Liver (tissue), 3 donors: ENCODE measurements around the gene NDUFB11.

Experiments
- EGR1 ChIP-seq, 2 donors: IDR thresholded peaks; 2 replicates each; pipeline ENCODE4 v1.6.1; 2016 to 2018; ENCODE audit warnings: antibody characterized with exemption in 2 of 2, low read depth in 2 of 2
- FOXA1 ChIP-seq: IDR thresholded peaks from 2 replicates; pipeline ENCODE4 v1.6.1; 2016; ENCODE audit warnings: antibody characterized with exemption
- GABPA ChIP-seq, 2 donors: IDR thresholded peaks in 1 of 2; conservative IDR thresholded peaks in 1 of 2; 2 replicates each; pipeline ENCODE4 v1.6.1; 2016; ENCODE audit warnings: antibody characterized with exemption in 2 of 2, mild to moderate bottlenecking in 1 of 2, moderate library complexity in 1 of 2
- NR2F2 ChIP-seq: IDR thresholded peaks from 2 replicates; pipeline ENCODE4 v1.6.1; 2016; ENCODE audit warnings: antibody characterized with exemption
- RAD21 ChIP-seq, 2 donors: IDR thresholded peaks; 2 replicates each; pipeline ENCODE4 v1.6.1; 2016; ENCODE audit warnings: antibody characterized with exemption in 2 of 2, mild to moderate bottlenecking in 2 of 2
- SP1 ChIP-seq: IDR thresholded peaks from 2 replicates; pipeline ENCODE4 v1.6.1; 2018; ENCODE audit warnings: antibody characterized with exemption, mild to moderate bottlenecking
- TAF1 ChIP-seq: conservative IDR thresholded peaks from 2 replicates; pipeline ENCODE4 v1.6.1; 2016; ENCODE audit warnings: antibody characterized with exemption, mild to moderate bottlenecking
- YY1 ChIP-seq: IDR thresholded peaks from 2 replicates; pipeline ENCODE4 v1.6.1; 2016; ENCODE audit warnings: antibody characterized with exemption, mild to moderate bottlenecking
- TF ChIP-seq, protein P1 (sequence below): IDR thresholded peaks from 2 replicates; pipeline ENCODE4 v1.6.1; 2016; ENCODE audit warnings: antibody characterized with exemption
- TF ChIP-seq, protein P2 (sequence below): fragments of 150-350 bp; IDR thresholded peaks from 2 replicates; pipeline ENCODE4 v1.5.1; 2017; ENCODE audit warnings: improper control_type of control experiment, low read depth, low read length; ENCODE audit not compliant: missing input control
- TF ChIP-seq, protein P3 (sequence below): IDR thresholded peaks from 2 replicates; pipeline ENCODE4 v1.6.1; 2016; ENCODE audit warnings: antibody characterized with exemption, mild to moderate bottlenecking
- TF ChIP-seq, protein P4 (sequence below): IDR thresholded peaks from 2 replicates; pipeline ENCODE4 v1.6.1; 2016; ENCODE audit warnings: antibody characterized with exemption
- TF ChIP-seq, protein P5 (sequence below): IDR thresholded peaks from 2 replicates; pipeline ENCODE4 v1.6.1; 2016; ENCODE audit warnings: antibody characterized with exemption
- donor health status: healthy.
- donor health status: healthy.

DNA sequence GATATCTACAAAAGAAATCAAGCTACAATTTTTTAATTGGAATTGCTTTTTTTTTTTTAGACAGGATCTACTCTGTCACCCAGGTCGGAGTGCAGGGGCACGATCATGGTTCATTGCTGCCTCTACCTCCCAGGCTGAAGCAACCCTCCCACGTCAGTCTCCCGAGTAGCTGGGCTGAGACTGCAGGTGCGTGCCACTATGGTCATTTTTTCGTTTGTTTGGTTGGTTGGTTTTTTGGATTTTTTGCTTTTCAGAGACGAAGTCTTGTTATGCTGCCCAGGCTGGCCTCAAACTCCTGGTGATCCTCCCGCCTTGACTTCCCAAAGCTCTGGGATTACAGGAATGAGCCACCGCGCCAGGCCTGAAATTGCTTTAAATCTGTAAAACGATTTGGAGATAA lies 50.6 kb downstream of the NDUFB11 start:
- TF ChIP-seq SP1, result no peak
- TF ChIP-seq, protein P1, sequence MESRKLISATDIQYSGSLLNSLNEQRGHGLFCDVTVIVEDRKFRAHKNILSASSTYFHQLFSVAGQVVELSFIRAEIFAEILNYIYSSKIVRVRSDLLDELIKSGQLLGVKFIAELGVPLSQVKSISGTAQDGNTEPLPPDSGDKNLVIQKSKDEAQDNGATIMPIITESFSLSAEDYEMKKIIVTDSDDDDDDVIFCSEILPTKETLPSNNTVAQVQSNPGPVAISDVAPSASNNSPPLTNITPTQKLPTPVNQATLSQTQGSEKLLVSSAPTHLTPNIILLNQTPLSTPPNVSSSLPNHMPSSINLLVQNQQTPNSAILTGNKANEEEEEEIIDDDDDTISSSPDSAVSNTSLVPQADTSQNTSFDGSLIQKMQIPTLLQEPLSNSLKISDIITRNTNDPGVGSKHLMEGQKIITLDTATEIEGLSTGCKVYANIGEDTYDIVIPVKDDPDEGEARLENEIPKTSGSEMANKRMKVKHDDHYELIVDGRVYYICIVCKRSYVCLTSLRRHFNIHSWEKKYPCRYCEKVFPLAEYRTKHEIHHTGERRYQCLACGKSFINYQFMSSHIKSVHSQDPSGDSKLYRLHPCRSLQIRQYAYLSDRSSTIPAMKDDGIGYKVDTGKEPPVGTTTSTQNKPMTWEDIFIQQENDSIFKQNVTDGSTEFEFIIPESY, result no peak
- TF ChIP-seq, protein P2, sequence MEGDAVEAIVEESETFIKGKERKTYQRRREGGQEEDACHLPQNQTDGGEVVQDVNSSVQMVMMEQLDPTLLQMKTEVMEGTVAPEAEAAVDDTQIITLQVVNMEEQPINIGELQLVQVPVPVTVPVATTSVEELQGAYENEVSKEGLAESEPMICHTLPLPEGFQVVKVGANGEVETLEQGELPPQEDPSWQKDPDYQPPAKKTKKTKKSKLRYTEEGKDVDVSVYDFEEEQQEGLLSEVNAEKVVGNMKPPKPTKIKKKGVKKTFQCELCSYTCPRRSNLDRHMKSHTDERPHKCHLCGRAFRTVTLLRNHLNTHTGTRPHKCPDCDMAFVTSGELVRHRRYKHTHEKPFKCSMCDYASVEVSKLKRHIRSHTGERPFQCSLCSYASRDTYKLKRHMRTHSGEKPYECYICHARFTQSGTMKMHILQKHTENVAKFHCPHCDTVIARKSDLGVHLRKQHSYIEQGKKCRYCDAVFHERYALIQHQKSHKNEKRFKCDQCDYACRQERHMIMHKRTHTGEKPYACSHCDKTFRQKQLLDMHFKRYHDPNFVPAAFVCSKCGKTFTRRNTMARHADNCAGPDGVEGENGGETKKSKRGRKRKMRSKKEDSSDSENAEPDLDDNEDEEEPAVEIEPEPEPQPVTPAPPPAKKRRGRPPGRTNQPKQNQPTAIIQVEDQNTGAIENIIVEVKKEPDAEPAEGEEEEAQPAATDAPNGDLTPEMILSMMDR, result no peak
- TF ChIP-seq YY1, result no peak
- TF ChIP-seq, protein P3, sequence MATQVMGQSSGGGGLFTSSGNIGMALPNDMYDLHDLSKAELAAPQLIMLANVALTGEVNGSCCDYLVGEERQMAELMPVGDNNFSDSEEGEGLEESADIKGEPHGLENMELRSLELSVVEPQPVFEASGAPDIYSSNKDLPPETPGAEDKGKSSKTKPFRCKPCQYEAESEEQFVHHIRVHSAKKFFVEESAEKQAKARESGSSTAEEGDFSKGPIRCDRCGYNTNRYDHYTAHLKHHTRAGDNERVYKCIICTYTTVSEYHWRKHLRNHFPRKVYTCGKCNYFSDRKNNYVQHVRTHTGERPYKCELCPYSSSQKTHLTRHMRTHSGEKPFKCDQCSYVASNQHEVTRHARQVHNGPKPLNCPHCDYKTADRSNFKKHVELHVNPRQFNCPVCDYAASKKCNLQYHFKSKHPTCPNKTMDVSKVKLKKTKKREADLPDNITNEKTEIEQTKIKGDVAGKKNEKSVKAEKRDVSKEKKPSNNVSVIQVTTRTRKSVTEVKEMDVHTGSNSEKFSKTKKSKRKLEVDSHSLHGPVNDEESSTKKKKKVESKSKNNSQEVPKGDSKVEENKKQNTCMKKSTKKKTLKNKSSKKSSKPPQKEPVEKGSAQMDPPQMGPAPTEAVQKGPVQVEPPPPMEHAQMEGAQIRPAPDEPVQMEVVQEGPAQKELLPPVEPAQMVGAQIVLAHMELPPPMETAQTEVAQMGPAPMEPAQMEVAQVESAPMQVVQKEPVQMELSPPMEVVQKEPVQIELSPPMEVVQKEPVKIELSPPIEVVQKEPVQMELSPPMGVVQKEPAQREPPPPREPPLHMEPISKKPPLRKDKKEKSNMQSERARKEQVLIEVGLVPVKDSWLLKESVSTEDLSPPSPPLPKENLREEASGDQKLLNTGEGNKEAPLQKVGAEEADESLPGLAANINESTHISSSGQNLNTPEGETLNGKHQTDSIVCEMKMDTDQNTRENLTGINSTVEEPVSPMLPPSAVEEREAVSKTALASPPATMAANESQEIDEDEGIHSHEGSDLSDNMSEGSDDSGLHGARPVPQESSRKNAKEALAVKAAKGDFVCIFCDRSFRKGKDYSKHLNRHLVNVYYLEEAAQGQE, result no peak
- no peak for TF ChIP-seq GABPA (IDR thresholded peaks at IDR 0.05 in 1 of 2, conservative IDR thresholded peaks at IDR 0.05 in 1 of 2)
- TF ChIP-seq, protein P4, sequence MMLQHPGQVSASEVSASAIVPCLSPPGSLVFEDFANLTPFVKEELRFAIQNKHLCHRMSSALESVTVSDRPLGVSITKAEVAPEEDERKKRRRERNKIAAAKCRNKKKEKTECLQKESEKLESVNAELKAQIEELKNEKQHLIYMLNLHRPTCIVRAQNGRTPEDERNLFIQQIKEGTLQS, result no peak
- TF ChIP-seq NR2F2, result no peak
- TF ChIP-seq EGR1 (IDR thresholded peaks at IDR 0.05; ENCODE audit: low read depth in 2 of 2), result no peak
- TF ChIP-seq, protein P5, sequence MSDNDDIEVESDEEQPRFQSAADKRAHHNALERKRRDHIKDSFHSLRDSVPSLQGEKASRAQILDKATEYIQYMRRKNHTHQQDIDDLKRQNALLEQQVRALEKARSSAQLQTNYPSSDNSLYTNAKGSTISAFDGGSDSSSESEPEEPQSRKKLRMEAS, result no peak
- TF ChIP-seq FOXA1, result no peak
- TF ChIP-seq TAF1, result no peak
- no peak for TF ChIP-seq RAD21 (IDR thresholded peaks at IDR 0.05)
